ENCODE measurements around the gene UVSSA. TPM values are rescaled to one million over a fixed set of nuclear protein-coding genes. Genes with fewer than 3 reads are reported as not detected.

The UVSSA gene
- total RNA-seq, 4 donors from 2014 or later: 8.5 to 13.2 (median 12.3) TPM

- in situ Hi-C loops (cut with MboI; ENCODE audit: low sequenced_read_pairs in 4 of 4): no loop called here
- intact Hi-C loops (cut with DNase I; ENCODE audit: low total_unique reads): no loop called here
These were observed 21.1 kb upstream of the UVSSA start for GRCh38 chr4:1325681-1326635.

GRCh38 chr4:1326751-1327525 lies 20.1 kb upstream of the UVSSA start:
- H3K4me1 ChIP-seq: peaks cover 9 to 15% of the 10 kb centered on the region in 2 donors

More at GRCh38 chr4:1325681-1326635, 21.1 kb upstream of the UVSSA start:
- Histone ChIP-seq H3K4me3 (no peak overlapping the region), H3K4me1 (peaks cover 9 to 10% of the 10 kb centered on the region in 2 donors), H3K36me3 (peaks cover 0 to 27% of the 10 kb centered on the region in 2 donors), H3K27me3 (no peaks in the 10 kb centered on the region), H3K9me3 (no peaks in the 10 kb centered on the region), H3K27ac (no peak overlapping the region)
- no peak for TF ChIP-seq CTCF (IDR thresholded peaks at IDR 0.05 in 4 of 5, conservative IDR thresholded peaks at IDR 0.05 in 1 of 5)
- TF ChIP-seq POLR2A (IDR thresholded peaks at IDR 0.05): no peak
- no peak for ATAC-seq
- no peak for DNase-seq

GRCh38 chr4:1327526-1328266 lies 19.3 kb upstream of the UVSSA start:
- in situ Hi-C loops (cut with MboI; ENCODE audit: low sequenced_read_pairs in 4 of 4) (no loop called here), intact Hi-C loops (cut with DNase I; ENCODE audit: low total_unique reads) (no loop called here)
- Histone ChIP-seq H3K27ac (no peak overlapping the region), H3K27me3 (no peaks in the 10 kb centered on the region), H3K9me3 (no peaks in the 10 kb centered on the region), H3K36me3 (peaks cover 0 to 27% of the 10 kb centered on the region in 2 donors), H3K4me1 (peaks cover 9 to 15% of the 10 kb centered on the region in 2 donors), H3K4me3 (no peak overlapping the region)
- ATAC-seq: no peak
- TF ChIP-seq CTCF (IDR thresholded peaks at IDR 0.05 in 4 of 5, conservative IDR thresholded peaks at IDR 0.05 in 1 of 5) (no peak), POLR2A (IDR thresholded peaks at IDR 0.05) (no peak)
- no peak for DNase-seq

More at GRCh38 chr4:1326751-1327525, 20.1 kb upstream of the UVSSA start:
- intact Hi-C loops (cut with DNase I; ENCODE audit: low total_unique reads) (no loop called here), in situ Hi-C loops (cut with MboI; ENCODE audit: low sequenced_read_pairs in 4 of 4) (no loop called here)
- DNase-seq (no peak), ATAC-seq (no peak)
- H3K4me3 ChIP-seq: no peak overlapping the region
- H3K27me3 ChIP-seq: no peaks in the 10 kb centered on the region
- peaks cover 0 to 27% of the 10 kb centered on the region in 2 donors for H3K36me3 ChIP-seq
- TF ChIP-seq POLR2A (IDR thresholded peaks at IDR 0.05) (no peak), CTCF (IDR thresholded peaks at IDR 0.05 in 4 of 5, conservative IDR thresholded peaks at IDR 0.05 in 1 of 5) (no peak)
- H3K9me3 ChIP-seq: no peaks in the 10 kb centered on the region
- no peak overlapping the region for H3K27ac ChIP-seq

- H3K9me3 ChIP-seq: no peaks in the 10 kb centered on the region
- peaks cover 0 to 27% of the 10 kb centered on the region in 2 donors for H3K36me3 ChIP-seq
- peaks cover 6 to 12% of the 10 kb centered on the region in 2 donors for H3K4me1 ChIP-seq
- peak overlapping the region in 1 of 4 donors; percentile 61 for H3K27ac ChIP-seq
- H3K27me3 ChIP-seq: no peaks in the 10 kb centered on the region
- TF ChIP-seq CTCF (IDR thresholded peaks at IDR 0.05 in 4 of 5, conservative IDR thresholded peaks at IDR 0.05 in 1 of 5): no peak
- no peak for TF ChIP-seq POLR2A (IDR thresholded peaks at IDR 0.05)
- H3K4me3 ChIP-seq: no peak overlapping the region
- in situ Hi-C loops (cut with MboI; ENCODE audit: low sequenced_read_pairs in 4 of 4): no loop called here
- ATAC-seq (no peak), DNase-seq (no peak)
- intact Hi-C loops (cut with DNase I; ENCODE audit: low total_unique reads): no loop called here
These were observed 18.5 kb upstream of the UVSSA start for GRCh38 chr4:1328267-1329155.

All from gastrocnemius medialis (tissue), 4 donors.